ENCODE data around the gene PAK1IP1.
"Not testable (repeated sequence)": the region's sequence is repeated elsewhere in the genome, so short reads cannot be mapped to it uniquely, and the experiment has no call there.

The PAK1IP1 gene

DNA sequence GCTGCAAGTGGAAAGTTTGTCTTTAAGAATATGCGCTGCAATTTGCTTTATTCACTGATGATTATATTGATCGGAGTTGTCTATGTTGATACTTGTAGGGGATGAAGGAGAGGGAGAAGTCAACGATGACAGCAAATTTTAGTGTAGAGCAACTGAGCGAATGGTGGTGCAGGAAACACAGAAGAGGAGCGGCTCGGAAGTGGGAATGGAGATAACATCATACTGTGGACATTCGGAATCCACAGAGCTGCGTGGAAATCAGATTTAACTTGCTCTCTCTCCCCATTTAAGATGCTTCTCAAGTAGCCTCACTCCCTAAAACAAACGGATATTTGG lies 52.1 kb downstream of the PAK1IP1 start:
- DNase-seq = no peak

DNA sequence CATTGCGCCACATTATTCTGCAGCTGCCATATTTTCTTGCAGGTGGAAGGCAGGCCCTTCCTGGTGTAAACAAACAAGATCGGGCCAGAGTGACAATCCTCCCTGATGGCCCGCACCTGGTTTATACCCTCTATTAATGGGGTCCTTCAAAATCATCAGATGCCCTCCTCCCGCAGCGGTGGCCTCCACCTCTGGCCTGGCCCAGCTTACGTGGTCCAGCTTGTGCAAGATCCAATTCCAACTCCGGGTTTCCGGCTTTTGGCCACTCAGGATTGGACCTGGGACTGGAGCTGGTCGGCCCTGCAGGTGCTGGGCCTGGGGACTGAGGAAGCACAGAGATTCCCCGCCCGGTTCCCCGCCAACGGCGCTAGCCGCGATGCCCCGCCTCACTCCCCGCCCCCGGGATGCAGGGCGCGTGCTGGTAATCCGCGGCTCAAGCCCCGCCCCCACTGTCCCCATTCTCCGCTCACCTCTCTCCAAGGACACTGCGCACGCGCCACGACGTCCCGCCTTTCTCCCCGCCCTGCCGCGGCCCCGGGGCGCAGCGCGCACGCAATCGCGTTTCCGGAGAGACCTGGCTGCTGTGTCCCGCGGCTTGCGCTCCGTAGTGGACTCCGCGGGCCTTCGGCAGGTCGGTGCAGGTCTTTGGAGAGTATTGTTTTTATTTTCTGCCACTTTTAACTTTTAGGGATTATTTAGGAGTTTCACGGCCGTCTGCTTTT lies 52.6 kb downstream of the PAK1IP1 start, which contains the start of gene TMEM14B:
Gene TMEM14B (plus strand): TSS at position 555 of the 722 bp plus-strand sequence. CDS start 1,441 bp downstream, outside the sequence.
- peak; percentile 99 for DNase-seq

DNA sequence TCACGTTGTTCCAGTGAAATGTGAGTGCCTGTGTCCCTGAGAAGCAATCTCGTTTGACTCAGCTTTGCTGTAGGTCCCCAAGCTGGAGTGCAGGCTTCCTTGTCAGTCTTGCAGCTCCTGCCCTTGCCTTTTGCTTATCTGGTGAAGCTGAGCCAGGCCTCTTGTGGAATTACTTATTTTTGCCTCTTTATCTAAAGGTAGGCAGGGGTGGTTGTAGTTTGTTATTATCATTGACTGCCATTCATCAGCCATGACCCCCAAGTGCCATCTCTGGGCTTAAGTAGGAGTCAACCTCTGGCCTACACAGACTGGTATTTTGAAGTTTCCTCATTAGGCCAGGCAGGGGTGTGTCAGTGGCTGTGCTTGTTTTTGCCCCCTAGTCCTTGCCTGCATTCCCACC lies 55.0 kb downstream of the PAK1IP1 start:
- DNase-seq = no peak

DNA sequence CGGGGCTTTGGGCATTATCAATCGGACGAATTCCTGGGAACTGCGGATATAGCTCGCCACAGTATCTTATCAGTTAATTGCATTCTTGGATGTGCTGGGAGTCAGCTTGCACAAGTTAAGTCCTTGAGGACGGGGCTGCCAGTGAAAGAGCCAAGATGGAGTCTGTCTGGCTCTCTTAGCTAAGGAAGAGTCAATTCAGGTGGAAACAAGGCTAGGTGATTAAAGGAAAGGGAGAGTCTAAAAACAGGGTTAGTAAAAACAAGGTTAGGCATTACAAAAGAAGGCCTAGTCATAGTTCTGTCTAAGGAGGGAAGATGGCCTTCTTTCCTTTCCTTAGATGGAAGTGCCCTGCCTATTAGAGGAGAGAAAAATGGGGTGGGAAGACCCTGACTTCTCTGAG lies 55.8 kb downstream of the PAK1IP1 start:
- not testable (repeated sequence) for DNase-seq

DNA sequence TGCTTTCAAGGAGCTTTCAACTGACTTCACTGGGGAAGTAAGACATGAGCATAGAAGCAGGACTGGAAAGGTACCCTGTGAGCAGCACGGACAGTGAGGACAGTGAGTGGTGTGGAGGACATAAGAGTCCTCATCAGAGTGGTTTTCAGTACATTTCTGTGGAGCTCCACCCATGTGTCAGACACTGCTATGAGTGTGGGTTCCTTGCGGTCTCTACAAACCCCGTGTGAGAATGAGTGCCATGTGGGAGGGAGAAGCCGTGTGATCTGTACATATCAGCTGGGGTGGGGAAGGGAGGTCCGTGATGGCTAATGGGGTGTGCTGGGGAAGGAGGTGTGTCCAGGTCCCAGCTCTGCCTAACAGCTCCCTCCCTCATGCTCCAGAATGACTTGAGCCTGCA lies 57.0 kb downstream of the PAK1IP1 start:
- not testable (repeated sequence) for DNase-seq

DNA sequence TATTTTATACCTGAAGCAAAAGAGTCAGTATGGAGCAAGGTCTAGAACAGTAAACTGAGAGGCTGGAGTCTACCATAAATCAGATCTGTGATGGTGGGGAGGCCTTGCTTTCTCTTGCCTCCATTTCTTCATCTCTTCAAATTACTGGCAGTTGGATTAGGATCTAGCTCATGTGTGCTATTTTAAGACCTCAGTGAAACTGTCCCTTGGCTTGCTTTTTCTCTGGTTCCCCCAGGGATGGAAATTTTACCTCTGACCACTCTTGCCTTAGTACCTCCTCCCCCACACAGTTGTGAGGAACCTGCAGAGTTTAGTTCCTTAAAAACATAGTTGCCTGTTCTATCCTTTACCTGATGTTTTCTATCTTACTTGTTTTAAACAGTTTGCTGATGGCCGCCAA lies 61.3 kb downstream of the PAK1IP1 start:
- DNase-seq = no peak

All from T-helper 9 cell (primary cell).